ENCODE measurements around the gene SERPINA12.
"Not testable (repeated sequence)": the region's sequence is repeated elsewhere in the genome, so short reads cannot be mapped to it uniquely, and the experiment has no call there.

The SERPINA12 gene

GRCh38 chr14:94486883-94487282 is 22.4 kb downstream of the SERPINA12 start:
- DNase-seq: no peak

- DNase-seq: peak in 1 of 2 experiments; percentile 57
These were observed 23.1 kb downstream of the SERPINA12 start for GRCh38 chr14:94485944-94486841.

- DNase-seq: no peak
These were observed 24.8 kb downstream of the SERPINA12 start for GRCh38 chr14:94484481-94484880.

GRCh38 chr14:94483729-94484275 is 25.5 kb downstream of the SERPINA12 start:
- DNase-seq: no peak

- no peak for DNase-seq
These were observed 26.2 kb downstream of the SERPINA12 start for GRCh38 chr14:94483071-94483451.

GRCh38 chr14:94482132-94483070 is 26.9 kb downstream of the SERPINA12 start:
- not testable (repeated sequence) for DNase-seq

- DNase-seq: no peak
These were observed 27.7 kb downstream of the SERPINA12 start for GRCh38 chr14:94481468-94482131.

- no peak for DNase-seq
These were observed 28.5 kb downstream of the SERPINA12 start for GRCh38 chr14:94480809-94481208.

- no peak for DNase-seq
These were observed 30.8 kb downstream of the SERPINA12 start for GRCh38 chr14:94478420-94478819.

GRCh38 chr14:94476023-94476422 is 33.2 kb downstream of the SERPINA12 start, which contains the start of gene SERPINA9:
Gene SERPINA9 (minus strand): TSS chr14:94476197. CDS start chr14:94469840, 6,357 bp downstream.
- no peak for DNase-seq

GRCh38 chr14:94474581-94475031 is 34.7 kb downstream of the SERPINA12 start:
- no peak for DNase-seq

- DNase-seq: no peak
These were observed 35.4 kb downstream of the SERPINA12 start for GRCh38 chr14:94473666-94474410.

GRCh38 chr14:94472842-94473241 is 36.4 kb downstream of the SERPINA12 start:
- DNase-seq: no peak

- no peak for DNase-seq
These were observed 38.2 kb downstream of the SERPINA12 start for GRCh38 chr14:94471045-94471444.

GRCh38 chr14:94470311-94470710 is 39.0 kb downstream of the SERPINA12 start:
- no peak for DNase-seq

GRCh38 chr14:94469261-94469660 is 40.0 kb downstream of the SERPINA12 start:
- DNase-seq: no peak

GRCh38 chr14:94467728-94468520 is 41.3 kb downstream of the SERPINA12 start:
- no peak for DNase-seq

- DNase-seq: no peak
These were observed 42.4 kb downstream of the SERPINA12 start for GRCh38 chr14:94466706-94467370.

- DNase-seq: no peak
These were observed 44.2 kb downstream of the SERPINA12 start for GRCh38 chr14:94465042-94465441.

- DNase-seq: no peak
These were observed 45.0 kb downstream of the SERPINA12 start for GRCh38 chr14:94464290-94464689.
